ENCODE results near the gene CTNND1. TPM values are rescaled to one million over a fixed set of nuclear protein-coding genes. Genes with fewer than 3 reads are reported as not detected.

Gene CTNND1
- total and polyA plus RNA-seq, 2 of the 8 experiments (the other 6 are each of a cell fraction or from before 2014, with no cell fraction given), result 91.9 to 164 TPM

- no peak overlapping the region for H3K18ac ChIP-seq (ENCODE audit: extremely low read depth, low read length)
- no peaks in the 10 kb centered on the region for H3K27me3 ChIP-seq (replicated peaks in 1 of 4; ENCODE audit: control insufficient read depth in 3 of 4, extremely low read depth in 1 of 4, insufficient read depth in 3 of 4, low read length in 3 of 4)
- H3K56ac ChIP-seq (replicated peaks; ENCODE audit: insufficient read length, low read depth, low read length), result no peak overlapping the region
- 95% methylated on average over 6 of the region's 6 CpGs; no CpG with 5 or more reads in 1 of the 2 experiments for WGBS, 2 experiments (ENCODE audit: extremely low coverage in 1 of 2, insufficient coverage in 1 of 2, insufficient read length in 1 of 2, insufficient replicate concordance in 2 of 2, low coverage in 1 of 2, low lambda C conversion rate in 2 of 2, missing lambda C conversion rate in 1 of 2)
- no peak overlapping the region for H3K23ac ChIP-seq (ENCODE audit: insufficient read length)
- H2BK20ac ChIP-seq (ENCODE audit: low read length), result no peak overlapping the region
- FAIRE-seq (no peak), DNase-seq (ENCODE audit: low read depth in 1 of 2, low spot score in 2 of 2) (no peak)
- no peak overlapping the region for H3K4ac ChIP-seq (replicated peaks; ENCODE audit: insufficient read length, low read depth, low read length)
- POLR2A ChIA-PET (ENCODE audit: partially characterized antibody), result interaction anchor here (0.7 to 1.9 kb wide), 2 partner anchors 10 to 34 kb away, joined by 3 to 7 read pairs; no protein-coding TSS in a partner anchor
- H4K8ac ChIP-seq (ENCODE audit: extremely low read depth, insufficient read depth, low read length), result no peak overlapping the region
- no peak overlapping the region for H3K14ac ChIP-seq (ENCODE audit: insufficient read length)
- H3K36me3 ChIP-seq (ENCODE audit: control insufficient read depth in 2 of 4, insufficient read depth in 4 of 4, low read length in 3 of 4), result peaks cover 28 to 99% (median 76%) of the 10 kb centered on the region in 4 experiments
- H3K27ac ChIP-seq (ENCODE audit: low read depth, low read length), result no peak overlapping the region
- CTCF ChIA-PET (ENCODE audit: partially characterized antibody), result interaction anchor here (1.0 to 2.1 kb wide), 3 partner anchors 12 to 64 kb away, joined by 4 to 7 read pairs (median 5); partner anchors contain the start of gene BTBD18
- no peak overlapping the region for H2BK5ac ChIP-seq (ENCODE audit: low read depth, low read length)
- H2AFZ ChIP-seq (ENCODE audit: low read length), result no peak overlapping the region
- no peak overlapping the region for H3K9ac ChIP-seq (replicated peaks in 1 of 4; ENCODE audit: extremely low read depth in 1 of 4, low read depth in 3 of 4, low read length in 3 of 4)
- no peak overlapping the region for H3K4me2 ChIP-seq (ENCODE audit: insufficient read depth in 1 of 2, low read depth in 2 of 2, low read length in 2 of 2)
- no peaks in the 10 kb centered on the region for H3K79me2 ChIP-seq (ENCODE audit: control insufficient read depth in 1 of 2, insufficient read depth in 2 of 2, low read length in 2 of 2)
- H4K91ac ChIP-seq (replicated peaks; ENCODE audit: insufficient read length, low read length), result no peak overlapping the region
- no peaks in the 10 kb centered on the region for H3K23me2 ChIP-seq (ENCODE audit: low read depth, low read length)
- peaks cover 0 to 1% of the 10 kb centered on the region in 2 experiments for H4K20me1 ChIP-seq (replicated peaks in 1 of 2; ENCODE audit: control insufficient read depth in 1 of 2, insufficient read depth in 2 of 2, low read length in 2 of 2)
- no peaks in the 10 kb centered on the region; the same call in 1 of the 2 replicates for H3K79me1 ChIP-seq (ENCODE audit: low read depth, low read length)
- no peak overlapping the region for H2BK15ac ChIP-seq (ENCODE audit: low read length)
- no peak overlapping the region for H2AK5ac ChIP-seq (ENCODE audit: low read depth, low read length)
- no peaks in the 10 kb centered on the region for H3K9me3 ChIP-seq (ENCODE audit: insufficient read depth in 2 of 2, low read depth in 1 of 2, low read length in 1 of 2)
- no peak overlapping the region for H4K5ac ChIP-seq (ENCODE audit: insufficient read length, low read depth, low read length)
- no peak overlapping the region for H2BK12ac ChIP-seq (ENCODE audit: low read depth, low read length)
- H3K4me1 ChIP-seq (replicated peaks in 1 of 4; ENCODE audit: control insufficient read depth in 3 of 4, insufficient read depth in 4 of 4, low read length in 3 of 4), result no peaks in the 10 kb centered on the region
- no peak overlapping the region for H3K4me3 ChIP-seq (ENCODE audit: extremely low read depth in 1 of 4, insufficient read depth in 2 of 4, low read depth in 3 of 4, low read length in 4 of 4)
- no peak overlapping the region for H2BK120ac ChIP-seq (replicated peaks; ENCODE audit: low read depth, low read length)
- TF ChIP-seq TBP (IDR thresholded peaks at IDR 0.05; ENCODE audit: low read depth, low read length), result no peak
- TF ChIP-seq SUZ12 (IDR thresholded peaks at IDR 0.05; ENCODE audit: low read length), result no peak
- no peak for TF ChIP-seq GABPA (IDR thresholded peaks at IDR 0.05; ENCODE audit: borderline replicate concordance, insufficient read depth, low read length)
- TF ChIP-seq CREB1 (IDR thresholded peaks at IDR 0.05), result no peak
- no peak for TF ChIP-seq ZNF274 (IDR thresholded peaks at IDR 0.05; ENCODE audit: borderline replicate concordance, extremely low read depth, low read length)
- no peak for TF ChIP-seq NRF1 (IDR thresholded peaks at IDR 0.05; ENCODE audit: low read depth, low read length)
- TF ChIP-seq PHF8 (conservative IDR thresholded peaks at IDR 0.05; ENCODE audit: low read depth, low read length), result no peak
- TF ChIP-seq TAF1 (IDR thresholded peaks at IDR 0.05; ENCODE audit: low read depth, low read length), result no peak
- TF ChIP-seq SIX5 (IDR thresholded peaks at IDR 0.05; ENCODE audit: low read depth, low read length), result no peak
- TF ChIP-seq SP1 (IDR thresholded peaks at IDR 0.05; ENCODE audit: low read depth, low read length), result no peak
- no peak for TF ChIP-seq FOSL1 (IDR thresholded peaks at IDR 0.05; ENCODE audit: insufficient read depth, low read depth, low read length)
- TF ChIP-seq CTBP2 (IDR thresholded peaks at IDR 0.05; ENCODE audit: borderline replicate concordance, insufficient read depth, insufficient read length, low read length), result no peak
Observed at GRCh38 chr11:57812634-57813033, 51.0 kb downstream of the CTNND1 start.
